Spinal cord (tissue), 10 donors: Measurements from ENCODE around the gene ADPRM. TPM values are rescaled to one million over a fixed set of nuclear protein-coding genes. Genes with fewer than 3 reads are reported as not detected.

Source experiments
- DNase-seq, 6 donors: peaks; one replicate each; pipeline versions ENCODE4 v3.0.0 to v3.0.0-alpha.2; 2013 to 2015; ENCODE audit warnings: low spot score in 6 of 6, low read depth in 4 of 6
- H3K27ac ChIP-seq: one replicate; pipeline ENCODE4 v1.5.1; 2013; ENCODE audit warnings: low read depth, low read length, control low read depth
- H3K27me3 ChIP-seq: one replicate; pipeline ENCODE4 v1.6.1; 2013; ENCODE audit warnings: low read length; ENCODE audit not compliant: control insufficient read depth, insufficient read depth
- H3K36me3 ChIP-seq: one replicate; pipeline ENCODE4 v1.6.1; 2013; ENCODE audit warnings: low read length; ENCODE audit not compliant: control insufficient read depth, insufficient read depth
- H3K4me1 ChIP-seq: one replicate; pipeline ENCODE4 v1.6.1; 2013; ENCODE audit warnings: low read length; ENCODE audit not compliant: control insufficient read depth, insufficient read depth
- H3K4me3 ChIP-seq: one replicate; pipeline ENCODE4 v1.5.1; 2013; ENCODE audit warnings: low read depth, low read length, control low read depth
- H3K9me3 ChIP-seq: one replicate; pipeline ENCODE4 v1.6.1; 2013; ENCODE audit warnings: low read length; ENCODE audit not compliant: control insufficient read depth, insufficient read depth
- WGBS: methylation state at CpG from one replicate; pipeline ENCODE4 v1.1.5; 2013; ENCODE audit warnings: missing lambda C conversion rate; ENCODE audit not compliant: insufficient coverage; 5-methylcytosine and 5-hydroxymethylcytosine counted together
- polyA plus RNA-seq, 2 donors: library from polyadenylated mRNA; unstranded; fragments of 120-200 nt; gene quantifications; one replicate each; pipeline ENCODE4 v1.2.1, GENCODE V29; 2013; ENCODE audit not compliant: insufficient read length in 2 of 2
- total RNA-seq, 2 donors: library from RNA; depleted of rRNA in 1 of 2; stranded (reverse); fragments of 120-200 nt in 1 of 2; fragments of >200 nt in 1 of 2; gene quantifications; one replicate each; pipeline versions ENCODE4 v1.2.3 to v1.2.4, GENCODE V29; 2013 to 2014
- donor health status: healthy.

ADPRM gene
- total and polyA plus RNA-seq, 4 donors, result 8.7 to 14.7 (median 13.0) TPM

GRCh38 chr17:10756185-10756584 is 58.8 kb downstream of the ADPRM start:
- Histone ChIP-seq H3K27ac (no peak overlapping the region), H3K9me3 (no peaks in the 10 kb centered on the region), H3K4me3 (no peak overlapping the region), H3K27me3 (peaks cover 2% of the 10 kb centered on the region), H3K36me3 (peaks cover 3% of the 10 kb centered on the region), H3K4me1 (peaks cover 18% of the 10 kb centered on the region)
- no peak for DNase-seq
- WGBS, result no CpG with 5 or more reads among the region's 1 CpG

- H3K36me3 ChIP-seq, result peaks cover 3% of the 10 kb centered on the region
- DNase-seq, result no peak
- H3K4me1 ChIP-seq, result peaks cover 14% of the 10 kb centered on the region
- WGBS, result 100% methylated on average over 2 of the region's 2 CpGs
- no peaks in the 10 kb centered on the region for H3K9me3 ChIP-seq
- H3K27ac ChIP-seq, result no peak overlapping the region
- no peak overlapping the region for H3K4me3 ChIP-seq
- H3K27me3 ChIP-seq, result peaks cover 2% of the 10 kb centered on the region
Measured at GRCh38 chr17:10756619-10757018, 59.2 kb downstream of the ADPRM start.

GRCh38 chr17:10757067-10757466 is 59.7 kb downstream of the ADPRM start:
- WGBS, result 95% methylated on average over 6 of the region's 6 CpGs
- peaks cover 3% of the 10 kb centered on the region for H3K36me3 ChIP-seq
- H3K4me1 ChIP-seq, result peaks cover 14% of the 10 kb centered on the region
- H3K4me3 ChIP-seq, result no peak overlapping the region
- no peaks in the 10 kb centered on the region for H3K9me3 ChIP-seq
- H3K27ac ChIP-seq, result no peak overlapping the region
- peaks cover 2% of the 10 kb centered on the region for H3K27me3 ChIP-seq
- DNase-seq, result no peak

- no peak for DNase-seq
- peaks cover 14% of the 10 kb centered on the region for H3K4me1 ChIP-seq
- H3K36me3 ChIP-seq, result peaks cover 3% of the 10 kb centered on the region
- H3K27ac ChIP-seq, result no peak overlapping the region
- H3K4me3 ChIP-seq, result no peak overlapping the region
- no peaks in the 10 kb centered on the region for H3K9me3 ChIP-seq
- peaks cover 2% of the 10 kb centered on the region for H3K27me3 ChIP-seq
- WGBS, result 76% methylated on average over 2 of the region's 2 CpGs
Measured at GRCh38 chr17:10757647-10758046, 60.3 kb downstream of the ADPRM start.

- WGBS, result 84% methylated on average over 3 of the region's 6 CpGs
- Histone ChIP-seq H3K4me1 (peaks cover 14% of the 10 kb centered on the region), H3K27me3 (peaks cover 2% of the 10 kb centered on the region), H3K36me3 (peaks cover 3% of the 10 kb centered on the region), H3K9me3 (no peaks in the 10 kb centered on the region), H3K27ac (no peak overlapping the region), H3K4me3 (no peak overlapping the region)
- no peak for DNase-seq
Measured at GRCh38 chr17:10758062-10758461, 60.7 kb downstream of the ADPRM start.

Other genes with a start within 250 kb of the ADPRM start
- not detected for gene MYH4, start 228.0 kb upstream of the ADPRM start, total RNA-seq
- under 1 TPM in 1 of 2 donors, not detected in 1; 0.03 TPM for gene MYH4, start 228.0 kb upstream of the ADPRM start, polyA plus RNA-seq
- not detected for gene MYH1, start 179.1 kb upstream of the ADPRM start, total RNA-seq
- not detected for gene MYH1, start 179.1 kb upstream of the ADPRM start, polyA plus RNA-seq
- gene MYH2, start 147.9 kb upstream of the ADPRM start, total RNA-seq, result under 1 TPM; 0.06 to 0.69 TPM
- gene MYH2, start 147.9 kb upstream of the ADPRM start, polyA plus RNA-seq, result under 1 TPM; 0.21 TPM
- gene MYH3, start 40.3 kb upstream of the ADPRM start, total RNA-seq, result 1 to 10 TPM; 3.3 to 4.2 TPM
- 10 to 100 TPM in 1 of 2 donors, 1 to 10 TPM in 1; 3.2 to 17.9 TPM for gene MYH3, start 40.3 kb upstream of the ADPRM start, polyA plus RNA-seq
- gene SCO1, start 61 bp upstream of the ADPRM start, total RNA-seq, result 10 to 100 TPM; 21.4 to 30.2 TPM
- 10 to 100 TPM; 25.2 to 25.6 TPM for gene SCO1, start 61 bp upstream of the ADPRM start, polyA plus RNA-seq
- gene TMEM220, start 32.4 kb downstream of the ADPRM start, total RNA-seq, result 1 to 10 TPM; 2.6 to 6.7 TPM
- 1 to 10 TPM; 7.7 to 8.3 TPM for gene TMEM220, start 32.4 kb downstream of the ADPRM start, polyA plus RNA-seq
- gene TMEM238L, start 106.5 kb downstream of the ADPRM start, total RNA-seq, result not detected
- gene TMEM238L, start 106.5 kb downstream of the ADPRM start, polyA plus RNA-seq, result under 1 TPM in 1 of 2 donors, not detected in 1; 0.30 TPM
- gene PIRT, start 140.5 kb downstream of the ADPRM start, total RNA-seq, result 10 to 100 TPM in 1 of 2 donors, 1 to 10 TPM in 1; 7.3 to 58.0 TPM
- gene PIRT, start 140.5 kb downstream of the ADPRM start, polyA plus RNA-seq, result 10 to 100 TPM; 10.5 to 12.2 TPM